GM18511 (cell line): ENCODE data around the gene BBS10.
"Not testable (repeated sequence)": the region's sequence is repeated elsewhere in the genome, so short reads cannot be mapped to it uniquely, and the experiment has no call there.

ENCODE experiments used
- ATAC-seq: cut with Tn5 transposase; IDR thresholded peaks from one replicate; pipeline ENCODE4 v1.9.1; 2021; ENCODE audit warnings: mild to moderate bottlenecking, moderate library complexity; ENCODE audit not compliant: unreplicated experiment

Gene BBS10

GRCh38 chr12:76332606-76333005, 15.6 kb downstream of the BBS10 start:
- ATAC-seq, result no peak

DNA sequence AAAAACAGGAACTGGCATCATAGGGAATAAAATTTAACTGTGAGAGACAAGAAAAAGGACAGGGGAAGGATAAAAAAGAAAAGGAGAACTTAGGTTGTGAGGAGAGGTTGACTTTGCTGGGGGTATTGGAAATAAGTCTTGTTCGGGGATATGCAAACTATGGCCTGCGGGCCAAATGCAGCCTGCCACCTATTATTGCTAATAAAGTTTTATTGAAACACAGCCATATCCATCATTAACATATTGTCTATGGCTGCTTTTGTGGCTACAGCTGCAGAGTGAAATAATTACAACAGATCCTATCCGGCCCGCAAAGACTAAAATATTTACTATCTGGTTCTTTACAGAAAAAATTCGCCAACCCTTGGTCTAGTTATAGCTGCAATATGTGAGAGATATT, 18.6 kb downstream of the BBS10 start:
- ATAC-seq, result no peak

DNA sequence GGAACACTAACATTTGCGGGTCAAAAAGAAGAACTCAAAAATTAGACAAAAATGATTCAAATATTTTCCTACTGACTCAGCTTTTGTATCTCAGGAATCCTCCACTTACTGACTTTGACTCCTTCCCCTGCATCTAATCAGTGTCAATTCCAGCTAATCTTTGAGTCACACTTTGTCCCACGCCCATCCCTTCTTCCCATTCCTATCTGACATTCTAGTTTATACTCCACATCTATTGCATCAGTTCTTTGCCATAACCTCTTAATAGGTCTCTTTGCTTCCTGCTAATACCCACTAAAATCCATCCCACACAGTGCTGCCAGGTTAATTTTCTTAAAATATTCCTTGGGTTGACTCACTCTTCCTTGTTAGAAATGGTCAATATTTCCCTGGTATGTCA, 19.1 kb downstream of the BBS10 start:
- no peak for ATAC-seq

DNA sequence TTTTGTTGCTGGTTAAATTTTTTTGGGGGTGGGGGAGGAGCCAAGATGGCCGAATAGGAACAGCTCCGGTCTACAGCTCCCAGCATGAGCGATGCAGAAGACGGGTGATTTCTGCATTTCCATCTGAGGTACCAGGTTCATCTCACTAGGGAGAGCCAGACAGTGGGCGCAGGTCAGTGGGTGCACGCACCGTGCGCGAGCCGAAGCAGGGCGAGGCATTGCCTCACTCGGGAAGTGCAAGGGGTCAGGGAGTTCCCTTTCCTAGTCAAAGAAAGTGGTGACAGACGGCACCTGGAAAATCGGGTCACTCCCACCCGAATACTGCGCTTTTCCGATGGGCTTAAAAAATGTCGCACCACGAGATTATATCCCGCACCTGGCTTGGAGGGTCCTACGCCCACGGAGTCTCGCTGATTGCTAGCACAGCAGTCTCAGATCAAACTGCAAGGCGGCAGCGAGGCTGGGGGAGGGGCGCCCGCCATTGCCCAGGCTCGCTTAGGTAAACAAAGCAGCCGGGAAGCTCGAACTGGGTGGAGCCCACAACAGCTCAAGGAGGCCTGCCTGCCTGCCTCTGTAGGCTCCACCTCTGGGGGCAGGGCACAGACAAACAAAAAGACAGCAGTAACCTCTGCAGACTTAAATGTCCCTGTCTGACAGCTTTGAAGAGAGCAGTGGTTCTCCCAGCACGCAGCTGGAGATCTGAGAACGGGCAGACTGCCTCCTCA, 28.5 kb downstream of the BBS10 start:
- ATAC-seq, result not testable (repeated sequence)

- ATAC-seq, result no peak
These were observed 29.2 kb downstream of the BBS10 start for GRCh38 chr12:76318773-76319594.

GRCh38 chr12:76317976-76318375, 30.2 kb downstream of the BBS10 start:
- ATAC-seq, result no peak

DNA sequence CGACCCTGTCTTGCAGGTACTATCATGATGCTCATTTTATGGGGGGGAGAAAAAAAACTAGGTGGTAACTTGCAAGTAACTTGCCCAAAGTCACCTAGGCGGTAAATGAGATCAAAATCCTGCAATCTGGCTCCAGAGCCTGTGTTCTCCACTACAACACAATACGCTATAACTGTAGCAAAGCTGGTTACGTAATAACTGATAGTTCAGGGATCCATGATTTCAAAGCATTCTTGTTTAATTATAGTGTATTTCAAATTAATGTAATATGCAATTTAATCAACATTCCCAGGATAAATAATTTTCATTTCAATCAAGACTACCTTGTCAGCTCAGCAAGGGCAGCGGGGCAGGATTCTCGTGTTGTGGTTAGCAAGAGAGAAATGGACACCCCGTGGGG, 31.7 kb downstream of the BBS10 start:
- ATAC-seq, result no peak

GRCh38 chr12:76313299-76313698, 34.9 kb downstream of the BBS10 start:
- ATAC-seq, result no peak

- ATAC-seq, result no peak
These were observed 35.9 kb downstream of the BBS10 start for GRCh38 chr12:76312315-76312714.

GRCh38 chr12:76311796-76312195, 36.4 kb downstream of the BBS10 start:
- ATAC-seq, result no peak

- ATAC-seq, result no peak
These were observed 38.1 kb downstream of the BBS10 start for GRCh38 chr12:76310110-76310509.

GRCh38 chr12:76308866-76309265, 39.3 kb downstream of the BBS10 start:
- no peak for ATAC-seq

GRCh38 chr12:76307083-76307482, 41.1 kb downstream of the BBS10 start:
- no peak for ATAC-seq

GRCh38 chr12:76303989-76304460, 44.2 kb downstream of the BBS10 start:
- no peak for ATAC-seq

- no peak for ATAC-seq
These were observed 44.9 kb downstream of the BBS10 start for GRCh38 chr12:76303365-76303764.

GRCh38 chr12:76300297-76300665, 47.9 kb downstream of the BBS10 start:
- ATAC-seq, result no peak

GRCh38 chr12:76299536-76300296, 48.5 kb downstream of the BBS10 start:
- ATAC-seq, result no peak
